Breast epithelium (tissue), 3 donors: Measurements from ENCODE around the gene BPIFB3.

Experiments used
- POLR2A ChIP-seq: fragments of 450-650 bp; IDR thresholded peaks from one replicate; pipeline ENCODE4 v1.6.1; 2016; ENCODE audit warnings: antibody characterized with exemption, mild to moderate bottlenecking, moderate library complexity
- TF ChIP-seq, protein P1 (sequence below), 3 donors: fragments of 450-650 bp; IDR thresholded peaks; one replicate each; pipeline ENCODE4 v1.5.1; 2016 to 2017; ENCODE audit warnings: antibody characterized with exemption in 3 of 3, mild to moderate bottlenecking in 3 of 3, moderate library complexity in 3 of 3

DNA sequence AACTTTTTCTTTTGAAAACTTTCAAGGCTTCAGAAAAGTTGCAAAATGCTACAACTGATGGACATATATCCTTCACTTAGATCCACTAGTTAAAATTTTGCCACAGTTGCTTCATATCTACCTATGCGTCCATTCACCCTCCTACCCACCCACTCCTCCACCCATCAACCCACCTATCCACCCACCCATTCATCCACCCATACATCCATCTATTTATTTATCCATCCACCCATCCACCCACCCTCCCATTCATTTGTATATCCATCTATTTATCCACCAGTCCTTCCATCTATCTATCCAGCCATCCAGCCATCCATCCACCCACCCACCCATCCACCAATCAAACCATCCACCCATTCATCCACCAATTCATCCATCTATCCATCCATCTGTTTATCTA lies 39.4 kb downstream of the BPIFB3 start:
- no peak for TF ChIP-seq POLR2A
- TF ChIP-seq, protein P1, sequence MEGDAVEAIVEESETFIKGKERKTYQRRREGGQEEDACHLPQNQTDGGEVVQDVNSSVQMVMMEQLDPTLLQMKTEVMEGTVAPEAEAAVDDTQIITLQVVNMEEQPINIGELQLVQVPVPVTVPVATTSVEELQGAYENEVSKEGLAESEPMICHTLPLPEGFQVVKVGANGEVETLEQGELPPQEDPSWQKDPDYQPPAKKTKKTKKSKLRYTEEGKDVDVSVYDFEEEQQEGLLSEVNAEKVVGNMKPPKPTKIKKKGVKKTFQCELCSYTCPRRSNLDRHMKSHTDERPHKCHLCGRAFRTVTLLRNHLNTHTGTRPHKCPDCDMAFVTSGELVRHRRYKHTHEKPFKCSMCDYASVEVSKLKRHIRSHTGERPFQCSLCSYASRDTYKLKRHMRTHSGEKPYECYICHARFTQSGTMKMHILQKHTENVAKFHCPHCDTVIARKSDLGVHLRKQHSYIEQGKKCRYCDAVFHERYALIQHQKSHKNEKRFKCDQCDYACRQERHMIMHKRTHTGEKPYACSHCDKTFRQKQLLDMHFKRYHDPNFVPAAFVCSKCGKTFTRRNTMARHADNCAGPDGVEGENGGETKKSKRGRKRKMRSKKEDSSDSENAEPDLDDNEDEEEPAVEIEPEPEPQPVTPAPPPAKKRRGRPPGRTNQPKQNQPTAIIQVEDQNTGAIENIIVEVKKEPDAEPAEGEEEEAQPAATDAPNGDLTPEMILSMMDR (IDR thresholded peaks at IDR 0.05) = no peak
